ENCODE data around the gene C15orf40. TPM values are rescaled to one million over a fixed set of nuclear protein-coding genes. Genes with fewer than 3 reads are reported as not detected.

C15orf40 gene
- total and polyA plus RNA-seq, 2 of the 13 experiments (the other 11 are each of a cell fraction or from before 2014, with no cell fraction given) = 24.0 to 26.3 TPM

- no peak for TF ChIP-seq ARNT2 (CRISPR knock-in tag; IDR thresholded peaks at IDR 0.05; ENCODE audit: low read depth)
- no peak for TF ChIP-seq NFYC (CRISPR knock-in tag; IDR thresholded peaks at IDR 0.05)
- TF ChIP-seq ZNF569 (CRISPR knock-in tag; IDR thresholded peaks at IDR 0.05; ENCODE audit: borderline replicate concordance) = no peak
- TF ChIP-seq ZZZ3 (CRISPR knock-in tag; IDR thresholded peaks at IDR 0.05; ENCODE audit: borderline replicate concordance) = no peak
- no peak for TF ChIP-seq THAP11 (CRISPR knock-in tag; IDR thresholded peaks at IDR 0.05)
- TF ChIP-seq TERF1 (CRISPR knock-in tag; IDR thresholded peaks at IDR 0.05) = no peak
- no peak for TF ChIP-seq THYN1 (CRISPR knock-in tag; IDR thresholded peaks at IDR 0.05; ENCODE audit: borderline replicate concordance, low read depth)
- TF ChIP-seq, protein P1, sequence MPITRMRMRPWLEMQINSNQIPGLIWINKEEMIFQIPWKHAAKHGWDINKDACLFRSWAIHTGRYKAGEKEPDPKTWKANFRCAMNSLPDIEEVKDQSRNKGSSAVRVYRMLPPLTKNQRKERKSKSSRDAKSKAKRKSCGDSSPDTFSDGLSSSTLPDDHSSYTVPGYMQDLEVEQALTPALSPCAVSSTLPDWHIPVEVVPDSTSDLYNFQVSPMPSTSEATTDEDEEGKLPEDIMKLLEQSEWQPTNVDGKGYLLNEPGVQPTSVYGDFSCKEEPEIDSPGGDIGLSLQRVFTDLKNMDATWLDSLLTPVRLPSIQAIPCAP (CRISPR knock-in tag; IDR thresholded peaks at IDR 0.05; ENCODE audit: low read depth) = no peak
- TF ChIP-seq, protein P2, sequence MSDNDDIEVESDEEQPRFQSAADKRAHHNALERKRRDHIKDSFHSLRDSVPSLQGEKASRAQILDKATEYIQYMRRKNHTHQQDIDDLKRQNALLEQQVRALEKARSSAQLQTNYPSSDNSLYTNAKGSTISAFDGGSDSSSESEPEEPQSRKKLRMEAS (IDR thresholded peaks at IDR 0.05) = no peak
- TF ChIP-seq SMARCC2 (IDR thresholded peaks at IDR 0.05) = no peak
These were observed 1.2 kb upstream of the C15orf40 start (continued) for GRCh38 chr15:83012636-83013035.

DNA sequence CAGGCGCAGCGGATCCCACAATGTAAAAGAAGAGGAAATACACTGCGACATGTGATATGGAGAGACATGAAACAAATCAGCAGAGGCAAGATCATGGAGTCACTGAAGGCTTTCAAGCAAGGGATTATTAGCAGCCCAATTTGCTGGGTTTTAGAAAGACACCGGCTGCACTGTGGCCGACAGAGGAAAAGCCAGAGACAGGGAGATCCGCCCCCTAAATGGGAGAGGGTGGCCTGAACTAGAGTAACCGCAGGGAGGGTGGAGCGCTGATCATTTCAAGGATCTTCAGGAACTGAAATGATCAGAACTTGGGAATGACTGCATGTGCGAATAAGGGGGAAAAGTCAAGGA lies 612 bp upstream of the C15orf40 start:
- POLR2A ChIA-PET = interaction anchor here (0.6 to 2.4 kb wide), 10 partner anchors 9 to 262 kb away, joined by 3 to 21 read pairs (median 8); partner anchors contain the start of genes BTBD1 and RAMAC
- no peaks in the 10 kb centered on the region for H3K27me3 ChIP-seq (ENCODE audit: control insufficient read depth in 1 of 2, insufficient read depth in 2 of 2, low read length in 2 of 2)
- H3K27ac ChIP-seq (ENCODE audit: extremely low read length, insufficient read depth, low read length) = peak overlapping the region; percentile 63
- H3K4me3 ChIP-seq (replicated peaks in 1 of 3; ENCODE audit: insufficient read depth in 1 of 3, low read depth in 2 of 3, low read length in 3 of 3) = peak overlapping the region; percentile 3 to 88 (median 66); a peak in 4 of 6 replicates
- in situ Hi-C loops (cut with HindIII; ENCODE audit: extremely low pct_ligation_motif_present, low pct_unique_long_range_greater_than_20kb) (loop anchor here (10.0 kb wide), 1 partner anchor 467 kb away; the partner anchor contains the start of gene RPS17), intact Hi-C loops (cut with micrococcal nuclease; ENCODE audit: unreplicated experiment) (loop anchor here (5.0 kb wide), 1 partner anchor 260 kb away; no protein-coding TSS in a partner anchor)
- H3K9me3 ChIP-seq (ENCODE audit: low read length) = no peaks in the 10 kb centered on the region
- H3K36me3 ChIP-seq (replicated peaks in 1 of 2; ENCODE audit: control insufficient read depth in 1 of 2, insufficient read depth in 2 of 2, low read length in 2 of 2) = peaks cover 1 to 10% of the 10 kb centered on the region in 2 experiments; a peak in 4 of 5 replicates
- H3K79me2 ChIP-seq (ENCODE audit: insufficient read depth, low read length) = peaks cover 13% of the 10 kb centered on the region
- peak overlapping the region; percentile 79 for H2AFZ ChIP-seq (ENCODE audit: low read length)
- FAIRE-seq (no peak), DNase-seq (ENCODE audit: low spot score) (no peak), ATAC-seq (no peak)
- CTCF ChIA-PET (ENCODE audit: low intra/inter-chr PET ratio, low total read pairs) = interaction anchor here (2.2 kb wide), 1 partner anchor 163 kb away, joined by 7 read pairs; no protein-coding TSS in a partner anchor
- 93% methylated on average over 9 of the region's 9 CpGs for WGBS (ENCODE audit: low lambda C conversion rate)
- H3K4me1 ChIP-seq (ENCODE audit: insufficient read depth, low read length) = peaks cover 33% of the 10 kb centered on the region
- TSS peak; percentile 75 for BruUV-seq (replicated peaks)
- H3K9ac ChIP-seq (ENCODE audit: insufficient read depth, low read depth, low read length) = peak overlapping the region; percentile 82
- peak overlapping the region; percentile 96 for H3K4me2 ChIP-seq (ENCODE audit: low read depth, low read length)
- H4K20me1 ChIP-seq (ENCODE audit: insufficient read depth, low read length) = no peaks in the 10 kb centered on the region
- TF ChIP-seq ZZZ3 (CRISPR knock-in tag; IDR thresholded peaks at IDR 0.05; ENCODE audit: borderline replicate concordance) (0 out of 2 replicates have a peak, but pooled peaks have one; percentile 36), AGO1 (IDR thresholded peaks at IDR 0.05; ENCODE audit: low read depth, low read length, poor library complexity, severe bottlenecking) (no peak), SNAI1 (CRISPR knock-in tag; IDR thresholded peaks at IDR 0.05; ENCODE audit: borderline replicate concordance) (0 out of 2 replicates have a peak, but pooled peaks have one; percentile 15), ZNF44 (CRISPR knock-in tag; IDR thresholded peaks at IDR 0.05) (0 out of 2 replicates have a peak, but pooled peaks have one; percentile 22), MYC (CRISPR knock-in tag; IDR thresholded peaks at IDR 0.05; ENCODE audit: borderline replicate concordance) (no peak), ZNF230 (CRISPR knock-in tag; IDR thresholded peaks at IDR 0.05) (peak; percentile 20; the same call in 1 of the 2 replicates)
- TF ChIP-seq, protein P3, sequence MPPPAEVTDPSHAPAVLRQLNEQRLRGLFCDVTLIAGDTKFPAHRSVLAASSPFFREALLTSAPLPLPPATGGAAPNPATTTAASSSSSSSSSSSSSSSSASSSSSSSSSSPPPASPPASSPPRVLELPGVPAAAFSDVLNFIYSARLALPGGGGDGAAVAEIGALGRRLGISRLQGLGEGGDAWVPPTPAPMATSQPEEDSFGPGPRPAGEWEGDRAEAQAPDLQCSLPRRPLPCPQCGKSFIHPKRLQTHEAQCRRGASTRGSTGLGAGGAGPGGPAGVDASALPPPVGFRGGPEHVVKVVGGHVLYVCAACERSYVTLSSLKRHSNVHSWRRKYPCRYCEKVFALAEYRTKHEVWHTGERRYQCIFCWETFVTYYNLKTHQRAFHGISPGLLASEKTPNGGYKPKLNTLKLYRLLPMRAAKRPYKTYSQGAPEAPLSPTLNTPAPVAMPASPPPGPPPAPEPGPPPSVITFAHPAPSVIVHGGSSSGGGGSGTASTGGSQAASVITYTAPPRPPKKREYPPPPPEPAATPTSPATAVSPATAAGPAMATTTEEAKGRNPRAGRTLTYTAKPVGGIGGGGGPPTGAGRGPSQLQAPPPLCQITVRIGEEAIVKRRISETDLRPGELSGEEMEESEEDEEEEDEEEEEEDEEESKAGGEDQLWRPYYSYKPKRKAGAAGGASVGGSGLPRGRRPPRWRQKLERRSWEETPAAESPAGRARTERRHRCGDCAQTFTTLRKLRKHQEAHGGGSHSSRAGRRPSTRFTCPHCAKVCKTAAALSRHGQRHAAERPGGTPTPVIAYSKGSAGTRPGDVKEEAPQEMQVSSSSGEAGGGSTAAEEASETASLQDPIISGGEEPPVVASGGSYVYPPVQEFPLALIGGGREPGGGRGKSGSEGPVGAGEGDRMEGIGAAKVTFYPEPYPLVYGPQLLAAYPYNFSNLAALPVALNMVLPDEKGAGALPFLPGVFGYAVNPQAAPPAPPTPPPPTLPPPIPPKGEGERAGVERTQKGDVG (CRISPR knock-in tag; IDR thresholded peaks at IDR 0.05; ENCODE audit: borderline replicate concordance) = peak; percentile 3; the same call in 1 of the 2 replicates

Data from HepG2 (cell line).